ENCODE data around the gene RNGTT. TPM values are rescaled to one million over a fixed set of nuclear protein-coding genes. Genes with fewer than 3 reads are reported as not detected.

Gene RNGTT
- total RNA-seq, 1 donor: 38.0 TPM

DNA sequence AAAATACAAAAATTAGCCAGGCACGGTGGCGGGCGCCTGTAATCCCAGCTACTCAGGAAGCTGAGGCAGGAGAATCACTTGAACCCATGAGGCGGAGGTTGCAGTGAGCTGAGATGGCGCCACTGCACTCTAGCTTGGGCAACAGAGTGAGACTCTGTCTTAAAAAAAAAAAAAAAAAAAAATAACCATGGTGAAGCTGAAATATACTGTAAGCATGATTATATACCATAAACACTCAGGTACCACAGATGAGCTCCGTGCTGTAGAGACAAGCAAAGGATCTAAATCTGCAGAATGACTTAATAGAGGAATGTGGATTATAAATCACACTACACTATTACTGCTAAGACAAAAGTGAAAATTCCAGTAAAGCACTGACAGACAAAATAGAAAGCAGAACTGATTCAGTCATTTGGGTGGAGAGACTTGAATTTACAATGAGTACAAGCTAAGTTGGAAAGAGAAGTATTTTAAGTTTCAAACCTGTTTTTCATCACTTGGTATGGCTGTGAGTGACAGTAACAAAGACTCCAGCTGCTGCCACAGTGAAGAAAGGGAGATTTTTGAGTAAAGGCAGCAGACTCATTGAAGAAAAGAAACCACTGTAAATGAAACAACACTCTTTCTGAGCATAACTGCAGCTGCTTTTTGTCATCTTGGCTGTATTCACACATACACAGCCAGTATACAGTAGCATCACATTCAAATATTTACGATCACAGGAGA, 322.1 kb downstream of the RNGTT start:
- DNase-seq (ENCODE audit: low read depth): peak; percentile 15
- no peak overlapping the region for H3K4me3 ChIP-seq (ENCODE audit: low read depth, low read length)
- TF ChIP-seq, protein P1, sequence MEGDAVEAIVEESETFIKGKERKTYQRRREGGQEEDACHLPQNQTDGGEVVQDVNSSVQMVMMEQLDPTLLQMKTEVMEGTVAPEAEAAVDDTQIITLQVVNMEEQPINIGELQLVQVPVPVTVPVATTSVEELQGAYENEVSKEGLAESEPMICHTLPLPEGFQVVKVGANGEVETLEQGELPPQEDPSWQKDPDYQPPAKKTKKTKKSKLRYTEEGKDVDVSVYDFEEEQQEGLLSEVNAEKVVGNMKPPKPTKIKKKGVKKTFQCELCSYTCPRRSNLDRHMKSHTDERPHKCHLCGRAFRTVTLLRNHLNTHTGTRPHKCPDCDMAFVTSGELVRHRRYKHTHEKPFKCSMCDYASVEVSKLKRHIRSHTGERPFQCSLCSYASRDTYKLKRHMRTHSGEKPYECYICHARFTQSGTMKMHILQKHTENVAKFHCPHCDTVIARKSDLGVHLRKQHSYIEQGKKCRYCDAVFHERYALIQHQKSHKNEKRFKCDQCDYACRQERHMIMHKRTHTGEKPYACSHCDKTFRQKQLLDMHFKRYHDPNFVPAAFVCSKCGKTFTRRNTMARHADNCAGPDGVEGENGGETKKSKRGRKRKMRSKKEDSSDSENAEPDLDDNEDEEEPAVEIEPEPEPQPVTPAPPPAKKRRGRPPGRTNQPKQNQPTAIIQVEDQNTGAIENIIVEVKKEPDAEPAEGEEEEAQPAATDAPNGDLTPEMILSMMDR (IDR thresholded peaks at IDR 0.05; ENCODE audit: insufficient read depth, low read depth, low read length): no peak

DNA sequence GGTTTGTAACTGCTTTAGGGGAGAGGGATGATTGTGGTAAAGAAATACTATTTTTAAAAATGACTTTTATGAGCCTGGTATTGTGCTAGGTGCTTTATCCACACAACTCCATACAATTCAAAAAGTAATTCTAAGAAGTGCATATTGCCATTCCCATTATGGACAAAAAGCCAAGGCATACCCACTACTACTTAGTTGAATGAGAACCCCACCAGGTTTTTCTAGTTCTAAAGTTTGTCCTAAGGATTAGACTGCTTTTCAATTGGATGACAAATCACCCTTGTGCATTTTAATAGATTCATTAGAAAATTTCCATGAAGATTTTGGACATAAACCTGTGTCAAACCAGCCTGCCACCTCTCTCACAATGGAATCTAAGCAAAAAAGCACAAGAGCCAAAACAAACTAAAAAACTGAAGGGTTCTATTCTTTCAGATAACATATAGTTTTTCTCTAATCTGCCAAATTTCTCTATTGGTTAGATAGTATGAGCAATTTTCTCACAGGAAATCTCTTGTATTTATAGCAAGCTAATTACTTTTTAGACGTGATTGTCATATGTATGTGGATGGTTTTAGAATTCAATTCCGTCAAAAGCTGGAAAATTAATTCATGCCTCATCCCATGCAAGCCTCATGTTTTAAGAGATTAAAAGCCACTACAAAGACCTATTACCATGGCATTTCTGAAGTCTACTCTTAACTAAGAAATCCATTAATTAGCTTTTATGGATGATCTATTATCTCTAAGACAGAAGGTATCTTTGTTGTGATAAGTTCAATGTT, 325.5 kb downstream of the RNGTT start:
- TF ChIP-seq, protein P1 (IDR thresholded peaks at IDR 0.05; ENCODE audit: insufficient read depth, low read depth, low read length): no peak
- H3K4me3 ChIP-seq (ENCODE audit: low read depth, low read length): no peak overlapping the region
- DNase-seq (ENCODE audit: low read depth): no peak

GRCh38 chr6:88636871-88637270, 326.5 kb downstream of the RNGTT start:
- DNase-seq (ENCODE audit: low read depth): no peak
- no peak overlapping the region for H3K4me3 ChIP-seq (ENCODE audit: low read depth, low read length)
- TF ChIP-seq, protein P1 (IDR thresholded peaks at IDR 0.05; ENCODE audit: insufficient read depth, low read depth, low read length): no peak

DNA sequence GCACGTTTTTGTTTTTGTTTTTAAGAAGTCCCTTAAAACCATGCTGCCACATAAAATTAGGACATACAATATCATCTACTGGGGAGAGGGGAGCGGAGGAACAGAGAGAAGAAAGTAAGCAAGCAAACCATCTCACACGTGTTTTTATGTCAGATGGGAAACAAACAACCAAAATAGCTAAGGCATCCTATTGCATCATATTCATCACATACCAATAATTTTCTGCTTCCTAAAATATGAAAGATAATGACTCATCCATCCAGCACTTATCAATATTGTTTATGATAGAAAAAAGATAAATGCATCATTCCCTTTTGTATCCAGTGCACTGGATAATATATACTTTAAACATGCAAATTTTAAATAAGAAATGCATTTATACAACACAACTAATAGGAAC, 329.6 kb downstream of the RNGTT start:
- no peak for DNase-seq (ENCODE audit: low read depth)

DNA sequence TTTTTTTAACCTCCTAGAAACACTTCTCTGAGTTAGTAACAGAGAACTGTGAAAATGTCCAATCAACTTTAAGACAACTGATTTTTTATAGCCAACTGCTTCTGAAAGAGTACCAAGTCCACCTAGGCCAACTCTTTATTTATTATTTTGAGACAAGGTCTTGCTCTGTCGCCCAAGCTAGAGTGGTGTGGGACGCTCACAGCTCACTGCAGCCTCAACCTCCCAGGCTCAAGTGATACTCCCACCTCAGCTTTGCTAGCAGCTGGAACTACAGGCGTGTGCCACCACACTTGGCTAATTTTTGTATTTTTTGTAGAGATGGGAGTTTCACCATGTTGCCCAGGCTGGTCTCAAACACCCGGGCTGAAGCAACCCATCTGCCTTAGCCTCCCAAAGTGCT, 331.6 kb downstream of the RNGTT start:
- no peak overlapping the region for H3K4me3 ChIP-seq (ENCODE audit: low read depth, low read length)
- TF ChIP-seq, protein P1 (IDR thresholded peaks at IDR 0.05; ENCODE audit: insufficient read depth, low read depth, low read length): no peak
- no peak for DNase-seq (ENCODE audit: low read depth)

More for the DNA sequence above, 329.6 kb downstream of the RNGTT start:
- no peak overlapping the region for H3K4me3 ChIP-seq (ENCODE audit: low read depth, low read length)
- TF ChIP-seq, protein P1 (IDR thresholded peaks at IDR 0.05; ENCODE audit: insufficient read depth, low read depth, low read length): no peak

- no peak overlapping the region for H3K4me3 ChIP-seq (ENCODE audit: low read depth, low read length)
- TF ChIP-seq, protein P1 (IDR thresholded peaks at IDR 0.05; ENCODE audit: insufficient read depth, low read depth, low read length): no peak
- DNase-seq (ENCODE audit: low read depth): no peak
Measured at GRCh38 chr6:88629838-88630494, 333.5 kb downstream of the RNGTT start.
